ENCODE measurements around the gene PPP2CA.

The PPP2CA gene

GRCh38 chr5:134145041-134145757, 80.7 kb downstream of the PPP2CA start:
- TF ChIP-seq, protein P1, sequence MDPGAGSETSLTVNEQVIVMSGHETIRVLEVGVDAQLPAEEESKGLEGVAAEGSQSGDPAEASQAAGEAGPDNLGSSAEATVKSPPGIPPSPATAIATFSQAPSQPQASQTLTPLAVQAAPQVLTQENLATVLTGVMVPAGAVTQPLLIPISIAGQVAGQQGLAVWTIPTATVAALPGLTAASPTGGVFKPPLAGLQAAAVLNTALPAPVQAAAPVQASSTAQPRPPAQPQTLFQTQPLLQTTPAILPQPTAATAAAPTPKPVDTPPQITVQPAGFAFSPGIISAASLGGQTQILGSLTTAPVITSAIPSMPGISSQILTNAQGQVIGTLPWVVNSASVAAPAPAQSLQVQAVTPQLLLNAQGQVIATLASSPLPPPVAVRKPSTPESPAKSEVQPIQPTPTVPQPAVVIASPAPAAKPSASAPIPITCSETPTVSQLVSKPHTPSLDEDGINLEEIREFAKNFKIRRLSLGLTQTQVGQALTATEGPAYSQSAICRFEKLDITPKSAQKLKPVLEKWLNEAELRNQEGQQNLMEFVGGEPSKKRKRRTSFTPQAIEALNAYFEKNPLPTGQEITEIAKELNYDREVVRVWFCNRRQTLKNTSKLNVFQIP (CRISPR knock-in tag; IDR thresholded peaks at IDR 0.05; ENCODE audit: borderline replicate concordance, low read depth): no peak
- TF ChIP-seq, protein P2, sequence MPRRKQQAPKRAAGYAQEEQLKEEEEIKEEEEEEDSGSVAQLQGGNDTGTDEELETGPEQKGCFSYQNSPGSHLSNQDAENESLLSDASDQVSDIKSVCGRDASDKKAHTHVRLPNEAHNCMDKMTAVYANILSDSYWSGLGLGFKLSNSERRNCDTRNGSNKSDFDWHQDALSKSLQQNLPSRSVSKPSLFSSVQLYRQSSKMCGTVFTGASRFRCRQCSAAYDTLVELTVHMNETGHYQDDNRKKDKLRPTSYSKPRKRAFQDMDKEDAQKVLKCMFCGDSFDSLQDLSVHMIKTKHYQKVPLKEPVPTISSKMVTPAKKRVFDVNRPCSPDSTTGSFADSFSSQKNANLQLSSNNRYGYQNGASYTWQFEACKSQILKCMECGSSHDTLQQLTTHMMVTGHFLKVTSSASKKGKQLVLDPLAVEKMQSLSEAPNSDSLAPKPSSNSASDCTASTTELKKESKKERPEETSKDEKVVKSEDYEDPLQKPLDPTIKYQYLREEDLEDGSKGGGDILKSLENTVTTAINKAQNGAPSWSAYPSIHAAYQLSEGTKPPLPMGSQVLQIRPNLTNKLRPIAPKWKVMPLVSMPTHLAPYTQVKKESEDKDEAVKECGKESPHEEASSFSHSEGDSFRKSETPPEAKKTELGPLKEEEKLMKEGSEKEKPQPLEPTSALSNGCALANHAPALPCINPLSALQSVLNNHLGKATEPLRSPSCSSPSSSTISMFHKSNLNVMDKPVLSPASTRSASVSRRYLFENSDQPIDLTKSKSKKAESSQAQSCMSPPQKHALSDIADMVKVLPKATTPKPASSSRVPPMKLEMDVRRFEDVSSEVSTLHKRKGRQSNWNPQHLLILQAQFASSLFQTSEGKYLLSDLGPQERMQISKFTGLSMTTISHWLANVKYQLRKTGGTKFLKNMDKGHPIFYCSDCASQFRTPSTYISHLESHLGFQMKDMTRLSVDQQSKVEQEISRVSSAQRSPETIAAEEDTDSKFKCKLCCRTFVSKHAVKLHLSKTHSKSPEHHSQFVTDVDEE (CRISPR knock-in tag; IDR thresholded peaks at IDR 0.05): no peak
- TF ChIP-seq ZNF70 (CRISPR knock-in tag; IDR thresholded peaks at IDR 0.05): no peak
- TF ChIP-seq ESRRG (CRISPR knock-in tag; IDR thresholded peaks at IDR 0.05): no peak
- no peak for TF ChIP-seq ARNTL (CRISPR knock-in tag; IDR thresholded peaks at IDR 0.05; ENCODE audit: borderline replicate concordance, low read depth)
- no peak for TF ChIP-seq ZC3H10 (CRISPR knock-in tag; IDR thresholded peaks at IDR 0.05)
- TF ChIP-seq CSRNP3 (CRISPR knock-in tag; IDR thresholded peaks at IDR 0.05): no peak
- TF ChIP-seq BACH2 (CRISPR knock-in tag; IDR thresholded peaks at IDR 0.05; ENCODE audit: borderline replicate concordance): no peak
- TF ChIP-seq ISL1 (CRISPR knock-in tag; IDR thresholded peaks at IDR 0.05): no peak
- TF ChIP-seq CSDC2 (CRISPR knock-in tag; IDR thresholded peaks at IDR 0.05): no peak
- TF ChIP-seq TCF4 (CRISPR knock-in tag; IDR thresholded peaks at IDR 0.05; ENCODE audit: borderline replicate concordance): no peak
- no peak for ATAC-seq

All from SK-N-SH treated with all-trans-retinoic acid at 6 μM for 48 hours (cell line).